ENCODE results near the gene SDC1.

Gene SDC1

DNA sequence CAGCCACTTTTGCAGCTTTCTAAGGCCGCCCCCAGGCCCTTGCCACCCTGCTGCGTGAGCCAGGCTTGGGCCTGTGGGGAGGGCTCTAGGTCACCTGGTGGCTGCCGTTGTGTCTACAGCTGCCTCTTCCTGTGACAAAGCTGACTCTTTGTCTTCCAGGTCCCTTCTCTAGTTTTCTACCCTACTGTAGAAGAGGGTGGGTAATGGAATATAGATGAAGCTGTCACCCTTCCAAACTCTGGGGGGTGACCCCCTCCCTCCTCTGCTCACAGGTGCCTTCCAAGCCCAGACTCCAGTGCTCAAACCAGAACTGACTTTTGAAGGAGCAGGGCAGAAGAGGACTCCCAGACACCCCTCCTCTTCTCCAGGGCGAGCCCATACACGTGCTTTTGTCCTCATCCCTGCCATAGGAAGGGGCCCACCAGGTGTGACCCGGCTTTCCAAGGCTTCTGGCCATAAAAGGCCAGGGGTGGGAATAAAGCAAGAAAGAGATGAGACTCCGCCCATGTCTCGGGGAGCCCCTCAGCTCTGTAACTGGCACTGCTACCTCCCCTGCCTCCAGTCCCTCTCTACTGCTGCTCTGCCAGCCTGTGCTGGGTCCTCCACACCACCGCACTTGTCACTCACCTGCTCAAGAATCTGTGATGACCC lies 17.9 kb upstream of the SDC1 start:
- TF ChIP-seq ZBTB7A (IDR thresholded peaks at IDR 0.05; ENCODE audit: low read depth) = no peak
- TF ChIP-seq RAD21 (IDR thresholded peaks at IDR 0.05; ENCODE audit: low read depth) = no peak

DNA sequence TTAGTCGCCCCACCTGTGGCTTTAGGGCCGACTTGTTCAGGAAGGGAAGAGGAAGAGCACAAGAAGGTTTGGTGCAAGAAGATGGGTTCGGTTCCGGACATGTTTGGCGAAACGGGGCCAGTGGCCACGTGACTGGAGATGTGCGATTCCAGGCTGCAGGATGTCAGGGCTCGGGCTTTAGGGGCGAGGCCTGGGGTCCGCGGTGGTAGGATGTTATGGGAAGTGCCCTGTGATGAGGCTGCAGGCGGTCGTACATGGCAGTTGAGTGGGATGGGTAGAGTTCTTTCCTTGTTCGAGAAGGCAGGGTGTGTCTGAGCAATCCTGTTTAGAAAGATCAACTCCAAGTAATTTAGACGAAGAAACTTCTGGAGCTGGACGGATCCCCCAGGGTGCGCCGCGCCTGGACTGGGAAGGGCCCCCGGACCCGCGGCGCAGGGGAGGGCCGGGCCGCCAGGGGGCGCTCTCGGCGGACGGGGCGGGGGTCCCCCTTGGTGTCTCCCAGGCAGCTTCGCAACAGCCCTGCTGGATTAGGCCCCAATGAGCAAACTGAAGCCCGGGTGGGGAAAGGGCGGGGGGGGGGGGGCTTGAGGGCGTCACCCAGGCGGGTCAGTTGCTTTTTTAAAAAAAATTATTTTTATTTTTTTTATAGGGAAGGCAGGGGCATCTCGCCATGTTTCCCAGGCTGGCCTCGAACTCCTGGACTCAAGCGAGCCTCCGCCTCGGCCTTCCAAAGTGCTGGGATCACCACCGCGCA lies 17.2 kb upstream of the SDC1 start:
- TF ChIP-seq, protein P1, sequence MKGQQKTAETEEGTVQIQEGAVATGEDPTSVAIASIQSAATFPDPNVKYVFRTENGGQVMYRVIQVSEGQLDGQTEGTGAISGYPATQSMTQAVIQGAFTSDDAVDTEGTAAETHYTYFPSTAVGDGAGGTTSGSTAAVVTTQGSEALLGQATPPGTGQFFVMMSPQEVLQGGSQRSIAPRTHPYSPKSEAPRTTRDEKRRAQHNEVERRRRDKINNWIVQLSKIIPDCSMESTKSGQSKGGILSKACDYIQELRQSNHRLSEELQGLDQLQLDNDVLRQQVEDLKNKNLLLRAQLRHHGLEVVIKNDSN (IDR thresholded peaks at IDR 0.05) = no peak
- TF ChIP-seq NFIC (IDR thresholded peaks at IDR 0.05) (no peak), EGR1 (IDR thresholded peaks at IDR 0.05) (no peak), FOXM1 (IDR thresholded peaks at IDR 0.05; ENCODE audit: borderline replicate concordance, low read depth) (no peak), CEBPB (IDR thresholded peaks at IDR 0.05) (no peak), TAF1 (IDR thresholded peaks at IDR 0.05; ENCODE audit: low read depth) (no peak)

DNA sequence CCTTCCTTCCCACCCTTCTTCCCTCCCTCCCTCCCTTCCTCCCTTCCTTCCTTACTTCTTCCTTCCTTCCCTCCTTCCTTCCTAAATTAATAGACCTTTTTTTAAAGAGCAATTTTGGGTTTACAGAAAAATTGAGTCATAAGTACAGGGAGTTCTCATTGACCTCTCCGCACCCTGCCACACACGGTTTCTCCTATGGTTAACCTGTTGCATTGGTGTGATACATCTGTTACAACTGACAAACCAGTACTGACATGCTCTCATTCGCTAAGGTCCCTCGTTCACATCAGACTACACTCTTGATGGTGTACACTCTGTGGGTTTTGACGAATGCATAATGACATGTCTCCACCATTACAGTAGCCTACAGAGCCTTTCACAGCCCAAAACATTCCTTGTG lies 11.6 kb upstream of the SDC1 start:
- no peak for TF ChIP-seq ZBTB7A (IDR thresholded peaks at IDR 0.05; ENCODE audit: low read depth)
- no peak for TF ChIP-seq FOXM1 (IDR thresholded peaks at IDR 0.05; ENCODE audit: borderline replicate concordance, low read depth)
- TF ChIP-seq EGR1 (IDR thresholded peaks at IDR 0.05) = no peak
- no peak for TF ChIP-seq TCF12 (IDR thresholded peaks at IDR 0.05; ENCODE audit: low read depth)

DNA sequence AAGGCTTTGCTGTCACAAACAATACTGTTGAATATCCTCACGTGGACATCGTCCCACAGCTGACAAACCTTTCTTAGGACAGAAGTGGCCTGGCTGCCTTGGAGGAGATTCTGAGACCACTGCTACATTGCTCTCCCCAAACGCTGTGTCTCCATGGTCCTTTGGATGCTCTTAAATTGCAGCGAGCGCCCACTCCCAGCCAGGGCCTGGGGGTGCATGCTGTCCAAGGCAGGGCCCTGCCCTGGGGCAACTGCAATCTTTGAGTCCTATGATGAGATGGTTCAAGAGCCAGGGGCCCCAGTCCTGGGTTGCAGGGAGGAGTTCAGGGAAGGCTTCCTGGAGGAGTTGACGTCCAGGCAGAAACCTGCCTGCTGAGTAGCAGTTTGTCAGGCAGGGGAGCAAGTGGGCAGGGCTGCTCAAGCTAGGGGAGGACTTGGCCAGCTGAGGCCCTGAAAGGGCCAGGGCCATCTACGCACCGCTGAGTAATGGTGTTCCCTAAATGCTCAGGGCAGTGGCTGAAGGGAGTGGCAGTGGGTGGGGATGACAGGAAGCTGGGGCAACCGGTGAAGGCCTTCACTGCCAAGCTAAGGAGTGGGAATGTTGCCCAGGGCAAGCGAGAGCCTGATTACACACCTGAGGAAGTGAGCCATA lies 10.8 kb upstream of the SDC1 start:
- TF ChIP-seq, protein P2, sequence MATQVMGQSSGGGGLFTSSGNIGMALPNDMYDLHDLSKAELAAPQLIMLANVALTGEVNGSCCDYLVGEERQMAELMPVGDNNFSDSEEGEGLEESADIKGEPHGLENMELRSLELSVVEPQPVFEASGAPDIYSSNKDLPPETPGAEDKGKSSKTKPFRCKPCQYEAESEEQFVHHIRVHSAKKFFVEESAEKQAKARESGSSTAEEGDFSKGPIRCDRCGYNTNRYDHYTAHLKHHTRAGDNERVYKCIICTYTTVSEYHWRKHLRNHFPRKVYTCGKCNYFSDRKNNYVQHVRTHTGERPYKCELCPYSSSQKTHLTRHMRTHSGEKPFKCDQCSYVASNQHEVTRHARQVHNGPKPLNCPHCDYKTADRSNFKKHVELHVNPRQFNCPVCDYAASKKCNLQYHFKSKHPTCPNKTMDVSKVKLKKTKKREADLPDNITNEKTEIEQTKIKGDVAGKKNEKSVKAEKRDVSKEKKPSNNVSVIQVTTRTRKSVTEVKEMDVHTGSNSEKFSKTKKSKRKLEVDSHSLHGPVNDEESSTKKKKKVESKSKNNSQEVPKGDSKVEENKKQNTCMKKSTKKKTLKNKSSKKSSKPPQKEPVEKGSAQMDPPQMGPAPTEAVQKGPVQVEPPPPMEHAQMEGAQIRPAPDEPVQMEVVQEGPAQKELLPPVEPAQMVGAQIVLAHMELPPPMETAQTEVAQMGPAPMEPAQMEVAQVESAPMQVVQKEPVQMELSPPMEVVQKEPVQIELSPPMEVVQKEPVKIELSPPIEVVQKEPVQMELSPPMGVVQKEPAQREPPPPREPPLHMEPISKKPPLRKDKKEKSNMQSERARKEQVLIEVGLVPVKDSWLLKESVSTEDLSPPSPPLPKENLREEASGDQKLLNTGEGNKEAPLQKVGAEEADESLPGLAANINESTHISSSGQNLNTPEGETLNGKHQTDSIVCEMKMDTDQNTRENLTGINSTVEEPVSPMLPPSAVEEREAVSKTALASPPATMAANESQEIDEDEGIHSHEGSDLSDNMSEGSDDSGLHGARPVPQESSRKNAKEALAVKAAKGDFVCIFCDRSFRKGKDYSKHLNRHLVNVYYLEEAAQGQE (IDR thresholded peaks at IDR 0.05; ENCODE audit: low read depth) = no peak
- peak; percentile 42; the same call in 1 of the 2 replicates for TF ChIP-seq NFIC (IDR thresholded peaks at IDR 0.05)
- TF ChIP-seq, protein P3, sequence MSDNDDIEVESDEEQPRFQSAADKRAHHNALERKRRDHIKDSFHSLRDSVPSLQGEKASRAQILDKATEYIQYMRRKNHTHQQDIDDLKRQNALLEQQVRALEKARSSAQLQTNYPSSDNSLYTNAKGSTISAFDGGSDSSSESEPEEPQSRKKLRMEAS (IDR thresholded peaks at IDR 0.05) = 0 out of 2 replicates have a peak, but pooled peaks have one; percentile 20
- no peak; the same call in 1 of the 2 replicates for TF ChIP-seq TAF1 (IDR thresholded peaks at IDR 0.05; ENCODE audit: low read depth)
- TF ChIP-seq, protein P1 (IDR thresholded peaks at IDR 0.05) = no peak
- no peak for TF ChIP-seq TCF12 (IDR thresholded peaks at IDR 0.05; ENCODE audit: low read depth)
- TF ChIP-seq TEAD4 (IDR thresholded peaks at IDR 0.05) = 0 out of 2 replicates have a peak, but pooled peaks have one; percentile 28
- TF ChIP-seq YY1 (IDR thresholded peaks at IDR 0.05; ENCODE audit: low read depth) = no peak
- TF ChIP-seq FOXM1 (IDR thresholded peaks at IDR 0.05; ENCODE audit: borderline replicate concordance, low read depth) = no peak
- TF ChIP-seq ZBTB7A (IDR thresholded peaks at IDR 0.05; ENCODE audit: low read depth) = no peak
- TF ChIP-seq EGR1 (IDR thresholded peaks at IDR 0.05) = no peak
- TF ChIP-seq CEBPB (IDR thresholded peaks at IDR 0.05) = no peak
- TF ChIP-seq EP300 (IDR thresholded peaks at IDR 0.05; ENCODE audit: borderline replicate concordance) = peak; percentile 29; the same call in 1 of the 2 replicates
- TF ChIP-seq RAD21 (IDR thresholded peaks at IDR 0.05; ENCODE audit: low read depth) = peak; percentile 2; the same call in 1 of the 2 replicates
- no peak for TF ChIP-seq CREB1 (IDR thresholded peaks at IDR 0.05; ENCODE audit: low read depth)

DNA sequence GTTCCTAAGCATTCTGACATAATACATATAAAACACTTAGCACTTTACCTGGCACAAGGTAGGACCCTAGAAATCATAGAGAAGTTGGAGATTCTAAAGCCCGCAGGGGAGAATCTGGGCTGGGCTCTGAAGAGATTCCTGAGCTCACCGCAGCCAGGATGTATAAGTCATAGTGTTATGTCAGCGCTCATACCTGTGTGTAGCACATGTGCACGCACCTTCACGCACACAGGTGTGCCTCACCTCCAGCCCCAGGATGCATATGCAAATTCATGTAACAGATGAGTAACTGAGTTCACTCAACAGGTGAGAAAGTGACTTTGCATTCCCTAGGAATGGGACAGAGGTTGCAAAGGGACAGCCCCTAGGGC lies 7.9 kb upstream of the SDC1 start:
- peak; percentile 21; the same call in 1 of the 2 replicates for TF ChIP-seq TEAD4 (IDR thresholded peaks at IDR 0.05)
- TF ChIP-seq, protein P3 (IDR thresholded peaks at IDR 0.05) = peak; percentile 30; the same call in 1 of the 2 replicates
- no peak for TF ChIP-seq EGR1 (IDR thresholded peaks at IDR 0.05)
- TF ChIP-seq YY1 (IDR thresholded peaks at IDR 0.05; ENCODE audit: low read depth) = no peak
- TF ChIP-seq CREB1 (IDR thresholded peaks at IDR 0.05; ENCODE audit: low read depth) = no peak
- TF ChIP-seq TCF12 (IDR thresholded peaks at IDR 0.05; ENCODE audit: low read depth) = no peak
- no peak for TF ChIP-seq TAF1 (IDR thresholded peaks at IDR 0.05; ENCODE audit: low read depth)

DNA sequence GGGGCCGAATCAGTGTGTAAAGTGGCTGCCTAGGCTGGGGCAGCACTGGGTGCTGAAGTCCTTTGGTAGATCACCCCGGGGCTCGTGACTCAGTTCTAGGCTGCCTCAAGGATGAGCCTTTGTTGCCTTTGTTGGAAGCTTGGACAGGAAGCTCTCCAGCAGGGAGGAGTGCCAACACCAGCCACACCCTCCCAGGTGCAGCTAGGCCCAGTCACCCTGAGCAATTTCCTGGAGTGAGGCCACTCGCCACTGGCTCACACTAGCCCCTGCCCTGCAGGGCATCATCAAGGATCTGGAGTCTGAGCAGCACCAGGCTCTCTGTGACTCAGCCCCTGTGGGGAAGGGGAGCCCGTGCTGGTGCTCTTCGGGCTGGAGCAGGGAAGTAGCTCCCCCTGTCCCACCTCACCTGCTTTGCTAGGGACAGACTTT lies 6.7 kb upstream of the SDC1 start:
- TF ChIP-seq FOXM1 (IDR thresholded peaks at IDR 0.05; ENCODE audit: borderline replicate concordance, low read depth) (no peak), EP300 (IDR thresholded peaks at IDR 0.05; ENCODE audit: borderline replicate concordance) (peak; percentile 39; the same call in 1 of the 2 replicates), EGR1 (IDR thresholded peaks at IDR 0.05) (no peak), RAD21 (IDR thresholded peaks at IDR 0.05; ENCODE audit: low read depth) (peak; percentile 13; the same call in 1 of the 2 replicates), NFIC (IDR thresholded peaks at IDR 0.05) (peak; percentile 69), YY1 (IDR thresholded peaks at IDR 0.05; ENCODE audit: low read depth) (0 out of 2 replicates have a peak, but pooled peaks have one; percentile 40), TEAD4 (IDR thresholded peaks at IDR 0.05) (0 out of 2 replicates have a peak, but pooled peaks have one; percentile 33), CEBPB (IDR thresholded peaks at IDR 0.05) (no peak), TAF1 (IDR thresholded peaks at IDR 0.05; ENCODE audit: low read depth) (peak; percentile 30; the same call in 1 of the 2 replicates), ZBTB7A (IDR thresholded peaks at IDR 0.05; ENCODE audit: low read depth) (no peak), TCF12 (IDR thresholded peaks at IDR 0.05; ENCODE audit: low read depth) (peak; percentile 79), CREB1 (IDR thresholded peaks at IDR 0.05; ENCODE audit: low read depth) (no peak)
- TF ChIP-seq, protein P1 (IDR thresholded peaks at IDR 0.05) = peak; percentile 34; the same call in 1 of the 2 replicates
- TF ChIP-seq, protein P2 (IDR thresholded peaks at IDR 0.05; ENCODE audit: low read depth) = no peak
- TF ChIP-seq, protein P3 (IDR thresholded peaks at IDR 0.05) = peak; percentile 31; the same call in 1 of the 2 replicates
